GM12872 (cell line): ENCODE data around the gene HIF3A.

ENCODE experiments used
- TF ChIP-seq, protein P1 (sequence below): IDR thresholded peaks from 3 replicates; pipeline ENCODE4 v1.5.1; 2011; ENCODE audit warnings: low read depth, mild to moderate bottlenecking, low read length, moderate library complexity; ENCODE audit not compliant: insufficient read depth

HIF3A gene

DNA sequence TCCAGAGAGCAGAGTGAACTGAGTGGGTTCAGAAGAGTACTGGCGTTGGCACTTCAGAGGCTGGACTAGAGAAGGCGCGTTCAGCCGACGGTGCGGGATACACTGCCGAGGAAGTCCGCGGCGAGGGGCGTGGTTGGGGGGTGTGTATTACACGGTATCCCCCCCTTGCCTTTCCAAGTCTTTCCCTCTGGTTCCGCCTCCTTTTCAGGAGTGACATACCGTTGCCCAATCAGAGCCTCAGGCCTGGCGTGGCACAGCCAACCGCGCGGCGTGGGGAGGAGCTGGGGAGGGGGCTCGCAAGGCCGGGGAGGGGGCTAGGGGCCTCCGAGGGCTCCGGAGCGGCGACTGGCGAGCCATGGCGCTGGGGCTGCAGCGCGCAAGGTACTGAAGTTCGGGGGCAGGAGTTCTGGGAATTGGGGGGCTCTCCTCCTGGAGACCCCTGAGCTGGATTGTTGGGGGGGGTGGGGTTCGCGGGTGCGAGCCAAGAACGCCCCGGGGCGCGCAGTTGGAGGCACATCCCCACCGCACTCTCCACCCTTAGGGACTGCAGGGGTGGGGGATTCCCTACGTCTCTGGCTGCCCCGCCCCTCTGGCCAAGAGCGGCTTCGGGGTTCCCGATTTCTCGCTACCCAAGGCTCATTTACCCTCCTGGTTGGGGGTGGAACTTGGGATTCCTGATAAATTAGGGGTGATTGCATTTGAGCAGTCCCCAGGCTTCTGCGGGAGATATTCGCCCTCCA, at the start of gene HIF3A:
Gene HIF3A, plus strand, starts transcription at position 321 of the 740 bp plus-strand sequence. Its CDS starts 35 bp downstream, at position 356.
- TF ChIP-seq, protein P1, sequence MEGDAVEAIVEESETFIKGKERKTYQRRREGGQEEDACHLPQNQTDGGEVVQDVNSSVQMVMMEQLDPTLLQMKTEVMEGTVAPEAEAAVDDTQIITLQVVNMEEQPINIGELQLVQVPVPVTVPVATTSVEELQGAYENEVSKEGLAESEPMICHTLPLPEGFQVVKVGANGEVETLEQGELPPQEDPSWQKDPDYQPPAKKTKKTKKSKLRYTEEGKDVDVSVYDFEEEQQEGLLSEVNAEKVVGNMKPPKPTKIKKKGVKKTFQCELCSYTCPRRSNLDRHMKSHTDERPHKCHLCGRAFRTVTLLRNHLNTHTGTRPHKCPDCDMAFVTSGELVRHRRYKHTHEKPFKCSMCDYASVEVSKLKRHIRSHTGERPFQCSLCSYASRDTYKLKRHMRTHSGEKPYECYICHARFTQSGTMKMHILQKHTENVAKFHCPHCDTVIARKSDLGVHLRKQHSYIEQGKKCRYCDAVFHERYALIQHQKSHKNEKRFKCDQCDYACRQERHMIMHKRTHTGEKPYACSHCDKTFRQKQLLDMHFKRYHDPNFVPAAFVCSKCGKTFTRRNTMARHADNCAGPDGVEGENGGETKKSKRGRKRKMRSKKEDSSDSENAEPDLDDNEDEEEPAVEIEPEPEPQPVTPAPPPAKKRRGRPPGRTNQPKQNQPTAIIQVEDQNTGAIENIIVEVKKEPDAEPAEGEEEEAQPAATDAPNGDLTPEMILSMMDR = no peak

DNA sequence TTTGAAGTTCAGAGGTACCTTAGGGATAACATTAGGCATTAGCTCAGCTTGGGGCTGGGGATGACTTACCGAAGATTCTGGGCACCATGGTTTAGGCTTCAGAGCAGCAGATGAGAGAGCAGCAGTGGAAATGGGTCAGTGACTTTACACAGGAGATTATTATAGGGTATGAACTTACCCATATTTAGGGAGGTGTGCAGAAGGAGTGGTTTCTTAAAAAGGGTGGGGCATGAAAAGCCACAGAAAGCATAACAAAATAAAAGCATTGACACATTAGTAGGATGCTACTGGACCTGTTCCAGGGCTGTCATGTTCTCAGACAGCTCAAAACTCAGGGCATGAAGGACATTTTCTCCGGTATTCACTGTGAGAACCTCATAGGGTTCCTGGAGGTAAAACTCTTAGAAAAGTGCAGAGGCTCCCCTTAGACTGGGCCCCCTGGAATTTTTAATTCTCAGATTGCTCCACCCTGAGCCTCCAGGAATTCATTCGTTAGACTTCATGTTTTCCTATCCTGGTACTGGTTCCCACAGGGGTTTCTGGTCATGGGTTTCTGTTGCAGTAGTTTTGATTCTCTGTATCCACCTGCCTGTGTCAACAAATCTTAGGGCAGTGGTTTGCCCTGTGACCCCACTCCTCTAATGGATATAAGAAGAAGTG, 46.6 kb upstream of the HIF3A start:
- TF ChIP-seq, protein P1 = no peak

DNA sequence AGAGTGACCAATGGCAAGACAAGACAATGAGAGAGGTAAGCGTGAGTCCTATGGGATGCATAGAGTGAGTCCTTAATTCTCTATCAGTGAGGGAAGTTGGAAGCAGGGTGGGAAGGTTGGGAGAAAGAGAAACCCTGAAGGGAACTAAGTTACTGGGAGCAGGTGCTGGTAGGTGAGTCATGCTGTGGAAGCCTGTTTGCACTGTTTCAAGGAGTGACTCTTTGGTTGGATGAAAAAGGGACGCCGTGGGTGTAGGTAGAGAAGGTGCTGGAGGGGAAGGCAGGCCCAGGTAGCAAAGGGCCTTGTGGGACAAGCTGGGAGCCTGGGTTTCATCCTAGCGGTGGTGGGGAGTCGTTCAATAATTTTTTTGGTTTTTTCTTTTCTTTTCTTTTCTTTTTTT, 45.4 kb upstream of the HIF3A start:
- TF ChIP-seq, protein P1 = no peak

DNA sequence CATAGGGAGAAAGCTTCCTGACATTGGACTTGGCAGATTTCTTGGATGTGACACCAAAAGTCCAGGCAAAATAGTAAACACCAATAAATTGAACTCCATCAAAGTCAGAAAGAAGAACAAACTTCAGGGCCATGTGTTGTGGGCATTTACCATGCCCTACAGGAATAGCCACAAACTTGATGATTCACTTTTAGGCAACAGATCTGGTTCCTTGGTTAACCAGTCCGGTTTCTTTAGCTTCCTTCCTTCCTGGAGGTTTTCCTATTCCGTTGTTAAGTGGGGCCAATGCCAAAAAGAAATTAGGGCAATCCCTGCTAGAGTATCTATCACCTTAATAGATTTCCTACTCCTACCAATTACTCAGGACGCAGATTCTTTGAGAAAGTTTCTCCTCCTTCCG, 42.1 kb upstream of the HIF3A start:
- TF ChIP-seq, protein P1 = no peak

DNA sequence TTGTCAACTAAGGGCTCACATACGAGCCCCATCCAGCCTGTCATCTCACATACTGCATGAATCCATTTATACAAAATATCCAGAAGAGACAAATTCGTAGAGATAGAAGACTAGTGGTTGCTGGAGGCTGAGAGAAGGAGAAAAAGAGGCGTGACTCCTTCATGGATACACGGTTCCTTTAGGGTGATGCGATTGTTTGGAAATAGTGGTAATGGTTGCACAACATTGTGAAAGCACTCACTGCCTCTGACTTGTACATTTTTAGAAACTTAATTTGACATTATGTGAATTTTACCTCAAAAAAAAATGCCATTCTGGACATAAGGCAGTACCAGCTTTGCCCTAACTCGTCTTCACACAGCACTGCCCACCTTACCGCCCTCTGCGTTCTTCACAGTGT, 40.0 kb upstream of the HIF3A start:
- TF ChIP-seq, protein P1 = no peak

DNA sequence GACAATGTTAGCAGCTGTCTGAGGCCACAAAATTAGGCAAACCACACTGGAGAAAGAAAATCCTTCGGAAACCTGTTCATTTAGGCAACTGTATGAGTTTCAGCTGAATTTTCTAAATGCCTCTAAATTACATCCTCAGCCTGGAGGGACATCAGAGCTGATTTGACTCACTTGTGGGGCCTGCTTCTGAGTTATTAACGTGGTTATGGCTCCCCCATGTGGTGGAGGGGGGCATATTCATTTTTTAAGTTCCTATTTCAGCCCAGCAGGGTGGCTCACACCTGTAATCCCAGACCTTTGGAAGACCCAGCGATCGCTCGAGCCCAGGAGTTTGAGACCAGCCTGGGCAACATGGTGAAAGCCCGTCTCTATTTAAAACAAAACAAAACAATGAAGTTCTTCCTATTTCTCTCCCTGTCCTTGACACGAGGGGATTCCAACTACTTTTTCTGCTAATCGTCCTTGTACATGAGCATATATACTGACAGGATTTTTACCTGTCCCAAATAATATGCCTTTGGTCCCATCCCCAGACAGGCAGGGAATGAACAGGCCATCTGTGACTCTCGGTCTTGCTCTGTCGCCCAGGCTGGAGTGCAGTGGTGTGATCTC, 31.5 kb upstream of the HIF3A start:
- TF ChIP-seq, protein P1 = peak; percentile 74

DNA sequence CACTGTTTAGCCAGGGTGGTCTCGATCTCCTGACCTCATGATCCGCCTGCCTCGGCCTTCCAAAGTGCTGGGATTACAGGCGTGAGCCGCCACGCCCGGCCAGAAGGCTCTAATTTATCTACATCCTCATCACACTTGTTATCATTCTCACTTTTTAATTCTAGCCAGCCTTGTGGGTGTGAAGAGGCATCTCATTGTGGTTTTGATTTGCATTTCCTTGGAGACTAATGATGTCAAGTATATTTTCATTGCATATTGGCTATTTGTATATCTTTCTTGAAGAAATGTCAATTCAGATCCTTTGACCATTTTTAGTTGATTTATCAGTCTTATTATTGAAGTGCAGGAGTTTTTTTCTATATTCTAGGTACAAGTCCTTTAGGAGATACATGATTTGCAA, 27.7 kb upstream of the HIF3A start:
- TF ChIP-seq, protein P1 = no peak
